A549 (cell line): ENCODE results near the gene NPC1L1.

Source experiments
- NFE2L2 ChIP-seq: fragments of 150-350 bp; conservative IDR thresholded peaks from 2 replicates; pipeline ENCODE4 v1.6.1; 2014; ENCODE audit warnings: low read length
- REST ChIP-seq: fragments of 200-600 bp; sonication (generic); IDR thresholded peaks from 2 replicates; pipeline ENCODE4 v1.6.1; 2016; ENCODE audit warnings: antibody characterized with exemption, mild to moderate bottlenecking, moderate library complexity

- TF ChIP-seq NFE2L2: no peak
- TF ChIP-seq REST: no peak
Measured at GRCh38 chr7:44535348-44536064, 5.6 kb downstream of the NPC1L1 start.
